KMS-11 (cell line): ENCODE data around the gene NRXN3.

Experiments used
- H2AFZ ChIP-seq: fragments of 200-600 bp; sonication (generic); 2 replicates; pipeline ENCODE4 v1.6.1; 2016; ENCODE audit warnings: antibody characterized with exemption, mixed run types, low read depth
- H3K27ac ChIP-seq: fragments of 200-600 bp; sonication (generic); 2 replicates; pipeline ENCODE4 v1.6.1; 2016; ENCODE audit warnings: mild to moderate bottlenecking, mixed run types
- H3K27me3 ChIP-seq: fragments of 200-600 bp; sonication (generic); 2 replicates; pipeline ENCODE4 v1.6.1; 2017; ENCODE audit warnings: mild to moderate bottlenecking, low read depth, mixed run types, moderate library complexity; ENCODE audit not compliant: insufficient read depth
- H3K36me3 ChIP-seq: fragments of 200-600 bp; sonication (generic); 2 replicates; pipeline ENCODE4 v1.6.1; 2017; ENCODE audit warnings: mild to moderate bottlenecking, mixed run types; ENCODE audit not compliant: insufficient read depth
- H3K4me1 ChIP-seq: fragments of 200-600 bp; sonication (generic); 2 replicates; pipeline ENCODE4 v1.6.1; 2016; ENCODE audit warnings: mild to moderate bottlenecking, low read depth, mixed run types; ENCODE audit not compliant: poor library complexity, severe bottlenecking
- H3K4me2 ChIP-seq: fragments of 200-600 bp; sonication (generic); 2 replicates; pipeline ENCODE4 v1.7.0; 2016; ENCODE audit warnings: mild to moderate bottlenecking, mixed run types
- H3K4me3 ChIP-seq: fragments of 200-600 bp; sonication (generic); IDR thresholded peaks from 2 replicates; pipeline ENCODE4 v1.6.1; 2017; ENCODE audit warnings: low read depth, low read length, mixed read lengths; ENCODE audit not compliant: insufficient read depth
- H3K79me2 ChIP-seq: fragments of 200-600 bp; sonication (generic); 2 replicates; pipeline ENCODE4 v1.6.1; 2016; ENCODE audit warnings: low read depth, mixed run types; ENCODE audit not compliant: insufficient read depth
- H3K9ac ChIP-seq: fragments of 200-600 bp; sonication (generic); 2 replicates; pipeline ENCODE4 v1.6.1; 2016; ENCODE audit warnings: mild to moderate bottlenecking, mixed run types
- H4K20me1 ChIP-seq: fragments of 200-600 bp; sonication (generic); 2 replicates; pipeline ENCODE4 v1.6.1; 2016; ENCODE audit warnings: mild to moderate bottlenecking, mixed run types; ENCODE audit not compliant: insufficient read depth
- TF ChIP-seq, protein P1 (sequence below): fragments of 200-600 bp; sonication (generic); conservative IDR thresholded peaks from 2 replicates; pipeline ENCODE4 v1.6.1; 2017; ENCODE audit warnings: low read depth, mild to moderate bottlenecking, antibody characterized with exemption, low read length, moderate library complexity, mixed read lengths

Gene NRXN3

DNA sequence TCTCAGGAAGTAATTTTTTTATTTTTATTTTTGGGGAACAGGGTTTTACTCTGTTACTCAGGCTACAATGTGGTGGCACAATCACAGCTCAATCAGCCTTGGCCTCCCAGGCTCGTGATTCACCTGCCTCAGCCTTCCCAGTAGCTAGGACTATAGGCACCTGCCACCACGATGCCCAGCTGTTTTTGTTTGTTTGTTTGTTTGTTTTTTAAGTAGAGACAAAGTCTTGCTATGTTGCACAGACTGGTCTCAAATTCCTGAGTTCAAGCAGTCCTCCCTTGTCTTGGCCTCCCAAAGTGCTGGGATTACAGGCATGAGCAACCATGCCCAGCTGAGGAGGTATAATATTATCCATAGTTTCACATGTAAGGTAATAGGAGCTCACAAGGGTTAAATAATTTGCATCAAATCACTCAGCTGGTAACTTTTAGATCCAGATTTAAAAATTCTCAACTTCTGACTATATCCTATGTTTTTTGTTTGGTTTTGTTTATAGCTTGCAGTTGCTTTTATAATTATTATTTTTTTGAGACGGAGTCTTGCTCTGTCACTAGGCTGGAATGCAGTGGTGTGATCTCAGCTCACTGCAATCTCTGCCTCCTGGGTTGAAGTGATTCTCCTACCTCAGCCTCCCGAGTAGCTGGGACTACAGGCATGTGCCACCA, 1411.9 kb downstream of the NRXN3 start:
- Histone ChIP-seq H3K27me3 (no peaks in the 10 kb centered on the region), H3K79me2 (no peaks in the 10 kb centered on the region), H4K20me1 (no peaks in the 10 kb centered on the region), H3K36me3 (no peaks in the 10 kb centered on the region), H3K4me2 (no peak overlapping the region), H3K27ac (no peak overlapping the region), H3K4me3 (no peak overlapping the region), H2AFZ (no peak overlapping the region), H3K4me1 (no peaks in the 10 kb centered on the region), H3K9ac (no peak overlapping the region)
- TF ChIP-seq, protein P1, sequence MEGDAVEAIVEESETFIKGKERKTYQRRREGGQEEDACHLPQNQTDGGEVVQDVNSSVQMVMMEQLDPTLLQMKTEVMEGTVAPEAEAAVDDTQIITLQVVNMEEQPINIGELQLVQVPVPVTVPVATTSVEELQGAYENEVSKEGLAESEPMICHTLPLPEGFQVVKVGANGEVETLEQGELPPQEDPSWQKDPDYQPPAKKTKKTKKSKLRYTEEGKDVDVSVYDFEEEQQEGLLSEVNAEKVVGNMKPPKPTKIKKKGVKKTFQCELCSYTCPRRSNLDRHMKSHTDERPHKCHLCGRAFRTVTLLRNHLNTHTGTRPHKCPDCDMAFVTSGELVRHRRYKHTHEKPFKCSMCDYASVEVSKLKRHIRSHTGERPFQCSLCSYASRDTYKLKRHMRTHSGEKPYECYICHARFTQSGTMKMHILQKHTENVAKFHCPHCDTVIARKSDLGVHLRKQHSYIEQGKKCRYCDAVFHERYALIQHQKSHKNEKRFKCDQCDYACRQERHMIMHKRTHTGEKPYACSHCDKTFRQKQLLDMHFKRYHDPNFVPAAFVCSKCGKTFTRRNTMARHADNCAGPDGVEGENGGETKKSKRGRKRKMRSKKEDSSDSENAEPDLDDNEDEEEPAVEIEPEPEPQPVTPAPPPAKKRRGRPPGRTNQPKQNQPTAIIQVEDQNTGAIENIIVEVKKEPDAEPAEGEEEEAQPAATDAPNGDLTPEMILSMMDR: no peak

DNA sequence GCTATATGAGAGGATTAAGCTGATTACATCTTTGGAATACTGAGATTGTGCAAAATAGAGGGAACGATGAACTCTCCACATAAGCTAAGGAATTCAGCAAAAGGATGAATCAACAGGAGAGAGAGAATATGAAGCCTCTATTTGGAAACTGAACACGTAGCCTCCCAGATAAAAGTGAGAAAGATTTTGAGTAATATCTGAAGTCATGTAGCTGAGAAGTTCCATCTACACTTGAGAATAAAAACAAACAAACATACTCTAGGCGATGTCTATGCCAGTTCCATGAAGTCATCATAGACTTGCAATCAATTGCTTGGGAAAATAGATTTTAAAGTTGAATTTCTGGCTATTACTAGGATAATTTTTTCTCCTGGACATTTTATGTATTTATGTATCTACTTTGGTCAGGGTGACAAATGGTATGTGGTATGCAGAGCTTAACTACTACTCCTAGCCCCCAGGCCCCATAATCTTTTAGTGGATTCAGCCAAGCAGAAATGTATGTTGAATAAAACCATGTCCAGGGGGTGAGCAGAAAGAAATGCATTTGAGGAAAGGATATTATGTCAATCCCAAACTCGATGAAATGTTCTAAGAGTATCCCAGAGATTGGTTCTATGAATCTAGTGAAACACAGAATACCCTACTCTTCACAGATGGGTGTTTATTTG, 1413.7 kb downstream of the NRXN3 start:
- Histone ChIP-seq H4K20me1 (no peaks in the 10 kb centered on the region), H3K4me2 (no peak overlapping the region), H3K4me3 (no peak overlapping the region), H2AFZ (no peak overlapping the region), H3K79me2 (no peaks in the 10 kb centered on the region), H3K9ac (no peak overlapping the region), H3K27me3 (no peaks in the 10 kb centered on the region), H3K4me1 (no peaks in the 10 kb centered on the region), H3K27ac (no peak overlapping the region), H3K36me3 (no peaks in the 10 kb centered on the region)
- TF ChIP-seq, protein P1: no peak

DNA sequence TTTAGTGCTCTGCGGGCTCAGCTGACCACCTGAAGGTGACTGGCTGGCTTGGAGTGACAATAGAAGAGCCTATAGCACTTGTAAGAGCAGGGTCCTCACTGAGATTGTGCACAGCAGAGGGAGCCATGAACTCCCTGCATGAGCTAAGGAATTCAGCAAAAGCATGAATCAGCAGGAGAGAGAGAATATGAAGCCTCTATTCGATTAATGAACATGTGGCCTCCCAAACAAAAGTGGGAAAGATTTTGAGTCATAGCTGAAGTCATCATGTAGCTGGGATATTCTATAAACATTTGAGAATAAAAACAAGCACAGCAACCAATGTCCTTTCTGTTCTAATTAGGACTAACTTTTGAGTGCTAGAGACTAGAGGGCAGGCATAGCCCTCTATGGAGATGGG, 1414.5 kb downstream of the NRXN3 start:
- Histone ChIP-seq H3K4me3 (no peak overlapping the region), H3K9ac (no peak overlapping the region), H3K27ac (no peak overlapping the region), H2AFZ (no peak overlapping the region), H3K27me3 (no peaks in the 10 kb centered on the region), H4K20me1 (no peaks in the 10 kb centered on the region), H3K4me2 (no peak overlapping the region), H3K79me2 (no peaks in the 10 kb centered on the region), H3K4me1 (no peaks in the 10 kb centered on the region), H3K36me3 (no peaks in the 10 kb centered on the region)
- TF ChIP-seq, protein P1: no peak

DNA sequence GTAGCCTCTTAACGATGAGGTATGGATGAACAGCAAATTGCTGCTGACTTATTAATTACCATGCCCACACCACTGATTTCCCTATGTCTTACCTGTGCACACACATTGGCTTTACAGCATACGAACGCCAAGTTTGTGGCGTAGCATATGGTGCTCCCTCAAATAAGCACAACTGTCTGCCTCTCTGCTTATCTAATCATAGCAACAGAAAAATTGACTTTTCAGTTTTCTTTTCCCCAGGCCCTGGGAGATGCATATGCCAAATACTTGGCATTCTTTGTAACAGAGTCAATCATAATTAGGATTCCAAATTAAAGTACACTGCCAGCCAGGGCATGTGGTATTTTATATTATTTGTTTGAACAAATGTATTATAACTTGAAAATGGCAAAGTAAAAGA, 1415.7 kb downstream of the NRXN3 start:
- no peak overlapping the region for H3K4me2 ChIP-seq

More for the DNA sequence above, 1415.7 kb downstream of the NRXN3 start:
- no peaks in the 10 kb centered on the region for H4K20me1 ChIP-seq
- no peak overlapping the region for H3K27ac ChIP-seq
- no peaks in the 10 kb centered on the region for H3K79me2 ChIP-seq
- TF ChIP-seq, protein P1: no peak
- H3K27me3 ChIP-seq: no peaks in the 10 kb centered on the region
- no peaks in the 10 kb centered on the region for H3K4me1 ChIP-seq
- H3K36me3 ChIP-seq: no peaks in the 10 kb centered on the region
- H2AFZ ChIP-seq: no peak overlapping the region
- no peak overlapping the region for H3K9ac ChIP-seq
- no peak overlapping the region for H3K4me3 ChIP-seq
